Measurements from ENCODE around the gene TNNC2.

- TF ChIP-seq CTCF (IDR thresholded peaks at IDR 0.05) = no peak
- no peak for TF ChIP-seq POLR2A (IDR thresholded peaks at IDR 0.05)
These were observed 47.5 kb upstream of the TNNC2 start for GRCh38 chr20:45874576-45874975.

Measured in adrenal gland (tissue), 5 donors.